Gastroesophageal sphincter (tissue), 3 donors: ENCODE measurements around the gene CNTNAP2.

Experiments used
- POLR2AphosphoS5 ChIP-seq: sonication (generic); formaldehyde crosslinking; IDR thresholded peaks from one replicate; pipeline ENCODE4 v1.6.1; 2017; ENCODE audit warnings: antibody characterized with exemption
- TF ChIP-seq, protein P1 (sequence below), 4 experiments: fragments of 200-600 bp in 2 of 4; fragments of 450-650 bp in 2 of 4; sonication (generic) in 1 of 4; IDR thresholded peaks; one replicate each; pipeline ENCODE4 v1.5.1; 2017 to 2019; ENCODE audit warnings: antibody characterized with exemption in 4 of 4, mild to moderate bottlenecking in 2 of 4, moderate library complexity in 2 of 4

DNA sequence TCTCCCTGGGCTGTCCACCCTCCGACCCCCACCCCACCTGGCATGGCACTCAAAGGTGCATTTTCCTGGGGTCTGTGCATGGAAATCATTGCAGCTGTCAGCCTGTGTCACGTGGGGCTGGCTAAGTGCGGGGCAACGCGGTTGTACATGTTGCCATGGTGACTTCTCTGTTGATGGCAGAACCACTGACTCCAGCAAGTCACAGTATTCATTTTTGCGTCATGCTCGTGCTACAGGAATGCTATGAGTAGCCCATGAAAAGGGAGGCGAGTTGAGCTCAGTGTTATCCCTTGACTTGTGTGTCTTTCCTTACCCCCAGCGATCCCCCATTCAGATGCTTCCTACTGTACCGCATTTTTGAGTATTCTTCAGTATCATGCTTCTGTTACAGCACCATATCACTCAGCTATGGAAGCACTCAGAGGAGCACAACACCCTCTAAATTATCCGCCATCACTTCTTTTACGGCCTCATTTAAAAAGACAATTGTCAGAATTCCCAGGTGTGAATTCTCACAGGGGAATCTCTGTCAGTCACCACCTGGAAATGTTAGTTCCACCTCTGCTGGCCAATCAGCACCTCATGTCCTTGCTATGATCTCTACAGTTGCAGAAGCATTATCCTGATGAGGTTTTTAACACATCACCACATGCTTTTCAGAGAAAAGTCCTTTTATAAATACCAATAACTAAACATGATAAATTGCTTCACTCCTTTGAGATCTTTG is 2279.6 kb downstream of the CNTNAP2 start:
- no peak for TF ChIP-seq POLR2AphosphoS5
- TF ChIP-seq, protein P1, sequence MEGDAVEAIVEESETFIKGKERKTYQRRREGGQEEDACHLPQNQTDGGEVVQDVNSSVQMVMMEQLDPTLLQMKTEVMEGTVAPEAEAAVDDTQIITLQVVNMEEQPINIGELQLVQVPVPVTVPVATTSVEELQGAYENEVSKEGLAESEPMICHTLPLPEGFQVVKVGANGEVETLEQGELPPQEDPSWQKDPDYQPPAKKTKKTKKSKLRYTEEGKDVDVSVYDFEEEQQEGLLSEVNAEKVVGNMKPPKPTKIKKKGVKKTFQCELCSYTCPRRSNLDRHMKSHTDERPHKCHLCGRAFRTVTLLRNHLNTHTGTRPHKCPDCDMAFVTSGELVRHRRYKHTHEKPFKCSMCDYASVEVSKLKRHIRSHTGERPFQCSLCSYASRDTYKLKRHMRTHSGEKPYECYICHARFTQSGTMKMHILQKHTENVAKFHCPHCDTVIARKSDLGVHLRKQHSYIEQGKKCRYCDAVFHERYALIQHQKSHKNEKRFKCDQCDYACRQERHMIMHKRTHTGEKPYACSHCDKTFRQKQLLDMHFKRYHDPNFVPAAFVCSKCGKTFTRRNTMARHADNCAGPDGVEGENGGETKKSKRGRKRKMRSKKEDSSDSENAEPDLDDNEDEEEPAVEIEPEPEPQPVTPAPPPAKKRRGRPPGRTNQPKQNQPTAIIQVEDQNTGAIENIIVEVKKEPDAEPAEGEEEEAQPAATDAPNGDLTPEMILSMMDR (IDR thresholded peaks at IDR 0.05): no peak
